Gastrocnemius medialis (tissue), 4 donors: Measurements from ENCODE around the gene CCDC74A. TPM values are rescaled to one million over a fixed set of nuclear protein-coding genes. Genes with fewer than 3 reads are reported as not detected.

Source experiments
- ATAC-seq, 2 donors: fragments of 150-250 bp; one replicate each; pipeline ENCODE4 v1.9.1; 2016
- DNase-seq, 2 donors: peaks; one replicate each; pipeline ENCODE4 v3.0.0-alpha.2; 2019
- H3K27ac ChIP-seq, 4 donors: fragments of 200-600 bp; sonication (generic); 1 replicate in 1 of 4; 2 replicates in 3 of 4; pipeline ENCODE4 v1.5.1; 2016 to 2018; ENCODE audit warnings: mild to moderate bottlenecking in 2 of 4, moderate library complexity in 1 of 4
- H3K27me3 ChIP-seq, 3 donors: fragments of 200-600 bp; sonication (generic) in 2 of 3; 1 replicate in 1 of 3; 2 replicates in 2 of 3; pipeline versions ENCODE4 v1.5.1 to v1.6.0; 2016 to 2019; ENCODE audit warnings: mild to moderate bottlenecking in 1 of 3, moderate library complexity in 1 of 3
- H3K36me3 ChIP-seq, 2 donors: fragments of 200-600 bp; sonication (generic) in 1 of 2; one replicate each; pipeline ENCODE4 v1.5.1; 2017 to 2018
- H3K4me1 ChIP-seq, 2 donors: fragments of 200-600 bp; sonication (generic) in 1 of 2; one replicate each; pipeline ENCODE4 v1.5.1; 2016 to 2017; ENCODE audit warnings: mild to moderate bottlenecking in 2 of 2
- H3K4me3 ChIP-seq, 4 donors: fragments of 200-600 bp; sonication (generic) in 3 of 4; 1 replicate in 1 of 4; 2 replicates in 3 of 4; pipeline ENCODE4 v1.5.1; 2016 to 2019; ENCODE audit warnings: mild to moderate bottlenecking in 2 of 4
- H3K9me3 ChIP-seq, 3 donors: fragments of 200-600 bp; sonication (generic) in 2 of 3; 1 replicate in 1 of 3; 2 replicates in 2 of 3; pipeline ENCODE4 v1.5.1; 2016 to 2019
- CTCF ChIP-seq, 5 experiments: fragments of 450-650 bp in 3 of 5; fragments of 200-600 bp in 2 of 5; sonication (generic) in 2 of 5; IDR thresholded peaks in 4 of 5; conservative IDR thresholded peaks in 1 of 5; 1 replicate in 4 of 5; 2 replicates in 1 of 5; pipeline ENCODE4 v1.5.1; 2016 to 2019; ENCODE audit warnings: antibody characterized with exemption in 5 of 5, mild to moderate bottlenecking in 3 of 5, moderate library complexity in 3 of 5
- POLR2A ChIP-seq, 2 donors: fragments of 450-650 bp; IDR thresholded peaks; one replicate each; pipeline ENCODE4 v1.6.1; 2017; ENCODE audit warnings: antibody characterized with exemption in 2 of 2, mild to moderate bottlenecking in 2 of 2, moderate library complexity in 2 of 2
- in situ Hi-C, 4 donors: fragments of 200-750 bp; cut with MboI; loops; one replicate each; pipeline versions ENCODE4 v1.15.0 to v1.8.0; 2017; ENCODE audit warnings: low sequenced_read_pairs in 4 of 4
- intact Hi-C: fragments of 100-400 bp; cut with DNase I; formaldehyde crosslinking; loops from one replicate; pipeline ENCODE4 v1.15.1; 2023; ENCODE audit warnings: low total_unique reads
- microRNA-seq, 2 donors: library from miRNA; unstranded; fragments of <30 nt; microRNA quantifications; one replicate each; pipeline ENCODE4, GENCODE V29; 2016; ENCODE audit warnings: borderline replicate concordance in 2 of 2
- total RNA-seq, 4 donors: library from RNA; depleted of rRNA; stranded (reverse); fragments of >200 nt; gene quantifications; one replicate each; pipeline versions ENCODE4 v1.1.0 to v1.2.3, GENCODE V29; 2016

Gene CCDC74A
- total RNA-seq, 4 donors from 2014 or later: 0.24 to 0.46 (median 0.36) TPM; not detected in 1

DNA sequence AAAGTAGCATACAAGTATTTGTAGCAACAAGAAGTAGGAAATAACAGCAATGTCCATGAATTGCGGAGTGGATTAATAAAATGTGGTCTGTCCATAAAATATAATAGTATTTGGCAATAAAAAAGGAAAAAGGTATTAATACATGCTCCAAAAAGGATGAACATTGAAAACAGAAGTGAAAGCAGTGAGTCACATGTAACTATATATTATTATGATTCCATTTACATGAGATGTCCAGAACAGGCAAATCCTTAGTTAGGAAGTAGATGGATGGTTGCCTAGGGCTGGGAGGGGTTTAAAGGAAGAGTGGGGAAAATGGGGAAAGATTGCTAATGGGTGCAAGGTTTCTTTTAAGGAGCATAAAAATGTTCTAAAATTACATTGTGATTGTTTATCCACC, 44.5 kb downstream of the CCDC74A start:
- H3K36me3 ChIP-seq: no peaks in the 10 kb centered on the region

DNA sequence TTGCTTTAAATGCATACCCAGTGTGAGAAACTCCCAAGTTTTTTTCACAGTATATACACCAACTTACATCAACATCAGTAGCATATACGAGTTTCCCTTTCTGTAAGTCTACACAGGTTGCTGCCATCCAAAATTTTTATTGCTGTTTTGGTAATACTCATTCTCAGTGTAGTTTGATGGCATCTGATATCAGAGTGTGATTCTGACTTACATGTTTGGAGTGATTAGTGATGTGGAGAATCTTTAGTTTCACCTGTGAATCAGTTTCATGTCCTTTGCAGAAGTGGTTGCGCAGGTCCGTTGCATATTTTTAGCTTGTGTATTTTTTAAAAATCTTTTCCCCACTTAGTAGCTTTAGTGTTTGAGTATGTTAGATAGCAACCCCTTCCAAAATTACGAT, 50.1 kb downstream of the CCDC74A start:
- H3K36me3 ChIP-seq: no peaks in the 10 kb centered on the region
- ATAC-seq: no peak
- in situ Hi-C loops: no loop called here
- H3K27me3 ChIP-seq: peaks cover 0 to 4% (median 2%) of the 10 kb centered on the region in 3 donors
- intact Hi-C loops: no loop called here
- TF ChIP-seq POLR2A (IDR thresholded peaks at IDR 0.05) (no peak), CTCF (IDR thresholded peaks at IDR 0.05 in 4 of 5, conservative IDR thresholded peaks at IDR 0.05 in 1 of 5) (no peak)
- H3K9me3 ChIP-seq: no peaks in the 10 kb centered on the region
- H3K4me1 ChIP-seq: no peaks in the 10 kb centered on the region
- no peak overlapping the region for H3K27ac ChIP-seq
- DNase-seq: no peak
- no peak overlapping the region for H3K4me3 ChIP-seq

More for the DNA sequence above, 44.5 kb downstream of the CCDC74A start:
- Histone ChIP-seq H3K27me3 (peaks cover 0 to 4% (median 0%) of the 10 kb centered on the region in 3 donors), H3K27ac (no peak overlapping the region), H3K9me3 (no peaks in the 10 kb centered on the region), H3K4me3 (no peak overlapping the region), H3K4me1 (no peaks in the 10 kb centered on the region)
- intact Hi-C loops (no loop called here), in situ Hi-C loops (no loop called here)
- no peak for TF ChIP-seq CTCF (IDR thresholded peaks at IDR 0.05 in 4 of 5, conservative IDR thresholded peaks at IDR 0.05 in 1 of 5)
- TF ChIP-seq POLR2A (IDR thresholded peaks at IDR 0.05): no peak
- no peak for DNase-seq
- no peak for ATAC-seq

DNA sequence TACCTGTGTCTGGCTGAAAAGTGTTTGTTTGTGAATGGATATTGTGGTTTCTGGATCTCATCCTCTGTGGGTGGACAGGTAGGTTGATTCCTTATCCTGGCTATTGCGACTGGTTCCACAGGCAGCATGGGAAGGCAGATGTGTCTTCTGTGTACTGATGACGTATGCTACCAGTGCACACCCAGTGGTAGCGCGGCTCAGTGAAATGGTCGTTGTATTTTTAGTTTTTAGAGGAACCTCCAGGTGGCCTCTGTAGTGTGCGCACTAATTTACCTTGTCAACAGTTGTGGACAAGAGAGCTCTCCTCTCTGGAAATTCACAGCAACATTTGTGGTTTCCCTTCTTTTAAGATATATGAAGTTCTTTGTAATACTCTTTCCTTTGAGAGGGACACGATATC, 52.5 kb downstream of the CCDC74A start:
- peaks cover 0 to 4% (median 2%) of the 10 kb centered on the region in 3 donors for H3K27me3 ChIP-seq
- intact Hi-C loops: no loop called here
- H3K9me3 ChIP-seq: no peaks in the 10 kb centered on the region
- no peaks in the 10 kb centered on the region for H3K4me1 ChIP-seq
- no peaks in the 10 kb centered on the region for H3K36me3 ChIP-seq
- in situ Hi-C loops: no loop called here
- ATAC-seq (no peak), DNase-seq (no peak)
- no peak for TF ChIP-seq POLR2A (IDR thresholded peaks at IDR 0.05)
- TF ChIP-seq CTCF (IDR thresholded peaks at IDR 0.05 in 4 of 5, conservative IDR thresholded peaks at IDR 0.05 in 1 of 5): no peak
- H3K4me3 ChIP-seq: no peak overlapping the region
- no peak overlapping the region for H3K27ac ChIP-seq

Small RNA genes within 50 kb of the gene (microRNA-seq; reads per million reads assigned to microRNA genes)
- 0 reads per million in 2 donors for gene MIR4784

Other genes with a start within 250 kb of the CCDC74A start
- not detected for gene RAB6D, start 163.7 kb upstream of the CCDC74A start, total RNA-seq
- gene TUBA3D, start 51.8 kb upstream of the CCDC74A start, total RNA-seq: 1 to 10 TPM in 1 of 4 donors, not detected in 3; 1.4 TPM
- gene MZT2A, start 35.5 kb upstream of the CCDC74A start, total RNA-seq: 10 to 100 TPM; 24.2 to 36.1 (median 32.3) TPM